Gastrocnemius medialis (tissue), 4 donors: ENCODE data around the gene SLK. TPM values are rescaled to one million over a fixed set of nuclear protein-coding genes. Genes with fewer than 3 reads are reported as not detected.

Source experiments
- ATAC-seq, 2 donors: fragments of 150-250 bp; one replicate each; pipeline ENCODE4 v1.9.1; 2016
- DNase-seq, 2 donors: peaks; one replicate each; pipeline ENCODE4 v3.0.0-alpha.2; 2019
- H3K27ac ChIP-seq, 4 donors: fragments of 200-600 bp; sonication (generic); 1 replicate in 1 of 4; 2 replicates in 3 of 4; pipeline ENCODE4 v1.5.1; 2016 to 2018; ENCODE audit warnings: mild to moderate bottlenecking in 2 of 4, moderate library complexity in 1 of 4
- H3K27me3 ChIP-seq, 3 donors: fragments of 200-600 bp; sonication (generic) in 2 of 3; 1 replicate in 1 of 3; 2 replicates in 2 of 3; pipeline versions ENCODE4 v1.5.1 to v1.6.0; 2016 to 2019; ENCODE audit warnings: mild to moderate bottlenecking in 1 of 3, moderate library complexity in 1 of 3
- H3K36me3 ChIP-seq, 2 donors: fragments of 200-600 bp; sonication (generic) in 1 of 2; one replicate each; pipeline ENCODE4 v1.5.1; 2017 to 2018
- H3K4me1 ChIP-seq, 2 donors: fragments of 200-600 bp; sonication (generic) in 1 of 2; one replicate each; pipeline ENCODE4 v1.5.1; 2016 to 2017; ENCODE audit warnings: mild to moderate bottlenecking in 2 of 2
- H3K4me3 ChIP-seq, 4 donors: fragments of 200-600 bp; sonication (generic) in 3 of 4; 1 replicate in 1 of 4; 2 replicates in 3 of 4; pipeline ENCODE4 v1.5.1; 2016 to 2019; ENCODE audit warnings: mild to moderate bottlenecking in 2 of 4
- H3K9me3 ChIP-seq, 3 donors: fragments of 200-600 bp; sonication (generic) in 2 of 3; 1 replicate in 1 of 3; 2 replicates in 2 of 3; pipeline ENCODE4 v1.5.1; 2016 to 2019
- CTCF ChIP-seq, 5 experiments: fragments of 450-650 bp in 3 of 5; fragments of 200-600 bp in 2 of 5; sonication (generic) in 2 of 5; IDR thresholded peaks in 4 of 5; conservative IDR thresholded peaks in 1 of 5; 1 replicate in 4 of 5; 2 replicates in 1 of 5; pipeline ENCODE4 v1.5.1; 2016 to 2019; ENCODE audit warnings: antibody characterized with exemption in 5 of 5, mild to moderate bottlenecking in 3 of 5, moderate library complexity in 3 of 5
- POLR2A ChIP-seq, 2 donors: fragments of 450-650 bp; IDR thresholded peaks; one replicate each; pipeline ENCODE4 v1.6.1; 2017; ENCODE audit warnings: antibody characterized with exemption in 2 of 2, mild to moderate bottlenecking in 2 of 2, moderate library complexity in 2 of 2
- in situ Hi-C, 4 donors: fragments of 200-750 bp; cut with MboI; loops; one replicate each; pipeline versions ENCODE4 v1.15.0 to v1.8.0; 2017; ENCODE audit warnings: low sequenced_read_pairs in 4 of 4
- intact Hi-C: fragments of 100-400 bp; cut with DNase I; formaldehyde crosslinking; loops from one replicate; pipeline ENCODE4 v1.15.1; 2023; ENCODE audit warnings: low total_unique reads
- total RNA-seq, 4 donors: library from RNA; depleted of rRNA; stranded (reverse); fragments of >200 nt; gene quantifications; one replicate each; pipeline versions ENCODE4 v1.1.0 to v1.2.3, GENCODE V29; 2016

Gene SLK
- total RNA-seq, 4 donors from 2014 or later = 43.3 to 53.3 (median 49.8) TPM

GRCh38 chr10:103930881-103931280 is 36.1 kb upstream of the SLK start:
- H3K9me3 ChIP-seq = no peaks in the 10 kb centered on the region
- H3K36me3 ChIP-seq = no peaks in the 10 kb centered on the region
- H3K4me3 ChIP-seq = no peak overlapping the region
- in situ Hi-C loops (loop anchor here in 1 of 4 donors (25.0 kb wide), 1 partner anchor 181 kb away; the partner anchor contains the start of gene SFR1), intact Hi-C loops (no loop called here)
- no peaks in the 10 kb centered on the region for H3K27me3 ChIP-seq
- ATAC-seq (no peak), DNase-seq (no peak)
- TF ChIP-seq CTCF (IDR thresholded peaks at IDR 0.05 in 4 of 5, conservative IDR thresholded peaks at IDR 0.05 in 1 of 5) (no peak), POLR2A (IDR thresholded peaks at IDR 0.05) (no peak)
- no peaks in the 10 kb centered on the region for H3K4me1 ChIP-seq
- H3K27ac ChIP-seq = no peak overlapping the region

- intact Hi-C loops = no loop called here
- ATAC-seq = no peak
- no peaks in the 10 kb centered on the region for H3K4me1 ChIP-seq
- no peak overlapping the region for H3K4me3 ChIP-seq
- H3K27ac ChIP-seq = no peak overlapping the region
- H3K9me3 ChIP-seq = no peaks in the 10 kb centered on the region
- no peaks in the 10 kb centered on the region for H3K27me3 ChIP-seq
- TF ChIP-seq POLR2A (IDR thresholded peaks at IDR 0.05) (no peak), CTCF (IDR thresholded peaks at IDR 0.05 in 4 of 5, conservative IDR thresholded peaks at IDR 0.05 in 1 of 5) (no peak)
- in situ Hi-C loops = loop anchor here in 1 of 4 donors (25.0 kb wide), 1 partner anchor 181 kb away; the partner anchor contains the start of gene SFR1
- DNase-seq = no peak
- H3K36me3 ChIP-seq = no peaks in the 10 kb centered on the region
Observed at GRCh38 chr10:103931603-103932002, 35.3 kb upstream of the SLK start.

GRCh38 chr10:103932271-103932670 is 34.7 kb upstream of the SLK start:
- no peaks in the 10 kb centered on the region for H3K36me3 ChIP-seq
- H3K4me1 ChIP-seq = no peaks in the 10 kb centered on the region
- in situ Hi-C loops = loop anchor here in 1 of 4 donors (25.0 kb wide), 1 partner anchor 180 kb away; the partner anchor contains the start of gene SFR1
- no peaks in the 10 kb centered on the region for H3K9me3 ChIP-seq
- TF ChIP-seq CTCF (IDR thresholded peaks at IDR 0.05 in 4 of 5, conservative IDR thresholded peaks at IDR 0.05 in 1 of 5) = no peak
- no peak for TF ChIP-seq POLR2A (IDR thresholded peaks at IDR 0.05)
- ATAC-seq = no peak
- no peak overlapping the region for H3K4me3 ChIP-seq
- H3K27me3 ChIP-seq = no peaks in the 10 kb centered on the region
- H3K27ac ChIP-seq = no peak overlapping the region
- intact Hi-C loops = no loop called here
- no peak for DNase-seq

- in situ Hi-C loops = loop anchor here in 1 of 4 donors (25.0 kb wide), 1 partner anchor 179 kb away; the partner anchor contains the start of gene SFR1
- intact Hi-C loops = no loop called here
- no peaks in the 10 kb centered on the region for H3K27me3 ChIP-seq
- no peak overlapping the region for H3K27ac ChIP-seq
- H3K9me3 ChIP-seq = no peaks in the 10 kb centered on the region
- DNase-seq (no peak), ATAC-seq (no peak)
- no peak for TF ChIP-seq POLR2A (IDR thresholded peaks at IDR 0.05)
- TF ChIP-seq CTCF (IDR thresholded peaks at IDR 0.05 in 4 of 5, conservative IDR thresholded peaks at IDR 0.05 in 1 of 5) = no peak
- no peaks in the 10 kb centered on the region for H3K4me1 ChIP-seq
- no peaks in the 10 kb centered on the region for H3K36me3 ChIP-seq
- no peak overlapping the region for H3K4me3 ChIP-seq
Observed at GRCh38 chr10:103932971-103933370, 34.0 kb upstream of the SLK start.
